CD4-positive, alpha-beta T cell treated with Interleukin-10 for 1 hour (primary cell): ENCODE measurements around the gene COL2A1.
A peak's percentile ranks its signal among the peaks of the same experiment; 100 is the strongest.

ENCODE experiments used
- DNase-seq: peaks from one replicate; pipeline ENCODE4 v3.0.0-alpha.2; 2020

Gene COL2A1

DNA sequence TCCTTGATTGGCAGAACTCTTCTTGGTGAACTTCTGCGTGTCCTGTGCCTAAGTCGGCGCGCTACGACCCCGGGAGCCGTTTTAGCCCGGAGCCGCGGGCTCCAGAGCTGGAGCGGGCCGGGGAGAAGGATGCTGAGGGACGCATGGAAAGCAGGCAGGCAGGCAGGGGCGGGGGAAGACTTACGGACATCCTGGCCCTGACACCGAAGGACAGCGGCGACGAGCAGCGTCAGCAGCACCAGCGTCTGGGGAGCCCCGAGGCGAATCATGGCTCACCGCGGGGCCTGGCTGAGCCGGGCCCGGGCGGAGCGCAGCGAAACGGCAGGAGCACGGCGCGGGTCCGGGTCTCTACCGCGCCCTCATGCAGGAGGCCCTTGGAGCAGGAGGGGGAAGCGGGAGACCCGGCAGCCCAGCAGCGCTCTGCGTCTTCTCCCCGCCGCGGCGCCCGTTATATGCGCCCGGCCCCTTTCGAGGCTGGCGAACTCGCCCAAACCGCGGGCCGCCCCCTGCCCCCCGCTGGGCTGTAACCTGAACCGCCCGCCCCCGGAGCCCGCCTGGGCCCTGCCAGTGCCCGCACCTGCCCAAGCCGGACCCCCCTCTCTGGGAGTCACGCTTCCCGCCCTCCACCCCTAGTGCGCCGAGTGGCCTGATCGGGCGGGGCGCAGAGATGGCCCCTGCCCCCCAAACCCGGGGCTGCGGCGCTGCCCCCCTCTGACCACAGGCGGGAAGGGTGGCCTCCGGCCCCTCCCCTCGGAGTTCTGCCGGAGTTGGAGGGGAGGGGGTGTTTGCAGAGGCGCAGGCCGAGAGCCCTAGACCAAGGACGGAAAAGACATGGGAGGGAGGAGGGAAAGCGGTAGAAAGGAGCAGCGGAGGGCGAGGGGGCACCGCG lies at the start of gene COL2A1:
TSS of gene COL2A1 (minus strand) at position 424 of the 889 bp plus-strand sequence. CDS start at position 269, 155 bp downstream.
- peak; percentile 15 for DNase-seq

DNA sequence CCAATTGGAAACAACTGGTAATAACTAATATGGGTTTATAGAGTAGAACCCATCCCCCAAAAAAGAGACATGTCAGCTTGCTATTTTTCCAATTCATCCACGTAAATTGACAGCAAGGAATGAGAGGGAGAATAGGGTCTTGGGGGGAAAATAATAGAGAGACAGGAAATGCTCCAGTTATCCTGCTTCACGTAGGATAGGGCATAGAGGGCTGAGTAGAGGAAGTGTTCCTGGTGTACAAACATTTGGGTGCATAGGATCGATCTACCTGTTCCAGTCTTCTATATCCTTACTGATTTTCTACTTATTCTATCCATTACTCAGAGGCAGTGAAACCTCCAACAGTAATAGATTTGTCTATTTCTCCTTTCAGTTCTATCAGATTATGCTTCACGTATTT lies 49.6 kb upstream of the COL2A1 start:
- DNase-seq: no peak

DNA sequence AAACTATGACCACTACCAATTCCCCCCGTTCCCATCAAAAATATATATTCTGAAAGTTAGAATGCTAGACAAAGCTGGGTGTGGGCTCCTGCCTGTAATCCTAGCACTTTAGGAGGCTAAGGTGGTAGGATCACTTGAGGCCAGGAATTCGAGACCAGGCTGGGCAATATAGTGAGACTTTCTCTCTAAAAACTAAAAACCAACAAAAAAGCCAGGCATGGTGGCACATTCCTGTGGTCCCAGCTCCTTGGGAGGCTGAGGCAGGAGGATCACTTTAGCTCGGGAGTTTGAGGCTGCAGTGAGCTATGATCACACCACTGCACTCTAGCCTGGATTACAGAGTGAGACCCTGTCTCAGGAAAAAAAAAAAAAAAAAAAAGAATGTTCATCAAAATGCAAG lies 48.8 kb upstream of the COL2A1 start:
- DNase-seq: no peak

DNA sequence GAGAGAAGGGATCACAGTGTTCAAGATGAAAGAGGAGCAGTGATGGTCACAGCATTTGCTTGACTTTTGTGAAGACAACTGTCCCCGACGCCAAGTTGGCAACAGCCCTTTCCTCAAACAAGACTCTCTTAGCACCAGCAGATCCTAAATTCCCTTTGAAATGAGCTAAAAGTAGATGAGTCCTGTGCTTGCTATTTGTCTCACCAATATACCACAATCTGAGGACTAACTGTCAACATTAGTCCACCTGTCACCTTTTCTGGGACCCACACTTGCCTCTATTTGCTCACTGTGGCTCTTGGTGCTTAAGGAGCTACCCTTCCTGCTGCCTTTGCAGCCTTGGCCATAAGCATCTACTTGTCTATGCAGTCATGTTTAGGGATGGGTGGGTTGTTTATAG lies 47.4 kb upstream of the COL2A1 start:
- no peak for DNase-seq

- DNase-seq: no peak
Observed at GRCh38 chr12:48050174-48050573, 45.9 kb upstream of the COL2A1 start.

GRCh38 chr12:48045965-48046518 lies 41.8 kb upstream of the COL2A1 start:
- no peak for DNase-seq

DNA sequence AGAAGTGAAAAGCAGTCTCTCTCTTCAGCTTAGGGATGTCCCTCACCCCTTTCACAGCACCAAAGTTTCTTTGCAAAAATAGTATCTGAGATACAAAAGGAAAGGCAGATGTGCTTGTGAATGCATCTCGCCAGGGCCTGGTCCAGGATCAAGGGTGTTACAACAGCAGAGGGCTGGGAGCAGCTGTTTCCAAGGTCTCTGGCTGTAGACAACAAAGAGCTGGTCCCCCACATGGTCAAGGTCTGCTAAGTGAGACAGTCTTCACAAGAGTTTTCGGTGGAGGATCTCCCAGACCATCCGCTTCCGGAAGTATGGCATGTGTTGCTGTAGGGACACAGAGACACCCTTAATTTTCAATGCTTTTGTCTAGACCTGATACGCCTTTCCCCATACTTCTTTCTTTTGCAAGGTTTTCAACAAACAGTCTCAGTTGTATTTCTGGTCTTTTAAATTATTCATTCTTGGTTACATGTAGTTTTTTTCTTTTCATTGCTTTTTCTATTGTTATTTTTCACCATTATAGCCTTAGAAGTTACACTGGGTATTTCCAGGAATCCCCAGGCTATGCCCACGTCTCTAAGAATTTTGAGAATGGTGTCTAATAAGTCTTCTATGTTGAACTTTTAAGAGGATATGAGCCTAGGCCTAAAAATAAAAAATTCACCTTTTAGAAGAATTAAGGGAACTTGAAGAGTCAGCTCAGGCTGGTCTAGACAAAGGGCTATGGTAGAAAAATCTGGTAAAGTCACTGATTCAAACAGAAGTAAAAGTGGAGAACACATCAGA lies 41.0 kb upstream of the COL2A1 start:
- no peak for DNase-seq

DNA sequence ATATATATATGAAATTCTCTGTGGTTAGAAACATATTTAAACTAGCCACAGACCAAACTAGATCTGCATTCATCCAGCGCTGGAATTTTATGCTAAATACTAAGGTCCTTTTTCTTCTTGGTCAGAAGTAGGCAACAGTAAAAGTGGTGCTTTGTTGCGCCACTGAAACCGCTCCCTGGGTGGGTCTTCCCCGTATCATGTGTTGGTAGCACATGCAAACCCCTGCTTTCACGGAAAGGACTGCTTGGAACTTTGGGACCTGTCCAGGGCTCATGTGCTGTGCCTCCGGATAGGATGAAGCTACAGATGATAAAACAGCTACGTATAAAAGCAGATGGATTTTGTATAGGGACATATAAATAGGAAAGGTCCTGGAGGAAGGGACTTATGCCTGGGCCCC lies 40.1 kb upstream of the COL2A1 start:
- DNase-seq: no peak

- no peak for DNase-seq
Observed at GRCh38 chr12:48043771-48044170, 39.5 kb upstream of the COL2A1 start.

GRCh38 chr12:48041591-48042423 lies 37.5 kb upstream of the COL2A1 start:
- no peak for DNase-seq

DNA sequence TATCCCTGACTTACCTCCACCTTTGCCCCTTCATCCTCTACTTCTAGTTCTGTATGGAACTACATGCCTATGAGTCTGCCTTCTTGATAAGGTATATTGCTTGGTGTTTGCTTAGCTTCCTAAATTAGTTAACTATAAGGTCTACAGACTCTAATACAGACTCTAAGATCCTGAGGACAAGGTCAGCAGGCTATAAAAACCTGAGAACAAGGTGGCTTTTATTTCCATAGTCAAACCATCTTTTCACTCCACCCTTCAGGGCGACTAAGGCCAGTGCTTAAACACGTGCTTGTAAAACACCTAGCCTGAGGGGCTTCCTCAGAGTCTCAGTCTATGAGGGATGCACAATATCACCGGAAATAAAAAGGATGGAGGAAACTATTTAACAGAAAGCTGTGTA lies 36.1 kb upstream of the COL2A1 start:
- DNase-seq: no peak

DNA sequence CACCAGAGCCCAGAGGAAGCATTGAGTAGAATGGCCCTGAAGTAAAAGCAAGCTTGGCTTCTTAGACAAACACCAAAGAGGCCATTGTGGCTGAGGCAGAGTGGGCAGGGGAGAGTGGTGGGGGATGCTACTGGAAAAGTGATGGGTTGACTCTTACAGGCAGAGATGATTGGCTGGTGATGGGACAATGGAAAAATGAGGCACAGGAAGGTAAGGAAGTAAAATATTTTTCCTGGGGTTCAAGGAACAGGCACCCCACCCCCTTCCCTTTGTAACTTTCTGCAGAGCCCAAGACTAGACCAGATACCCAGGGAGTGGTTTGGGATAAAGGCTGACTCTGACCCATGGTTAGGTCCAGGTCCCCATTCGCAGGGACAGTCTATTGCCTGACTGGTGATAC lies 34.9 kb upstream of the COL2A1 start:
- DNase-seq: no peak

GRCh38 chr12:48038085-48038484 lies 33.8 kb upstream of the COL2A1 start:
- no peak for DNase-seq

- no peak for DNase-seq
Observed at GRCh38 chr12:48037267-48037915, 33.1 kb upstream of the COL2A1 start.

GRCh38 chr12:48036818-48037217 lies 32.5 kb upstream of the COL2A1 start:
- DNase-seq: no peak

DNA sequence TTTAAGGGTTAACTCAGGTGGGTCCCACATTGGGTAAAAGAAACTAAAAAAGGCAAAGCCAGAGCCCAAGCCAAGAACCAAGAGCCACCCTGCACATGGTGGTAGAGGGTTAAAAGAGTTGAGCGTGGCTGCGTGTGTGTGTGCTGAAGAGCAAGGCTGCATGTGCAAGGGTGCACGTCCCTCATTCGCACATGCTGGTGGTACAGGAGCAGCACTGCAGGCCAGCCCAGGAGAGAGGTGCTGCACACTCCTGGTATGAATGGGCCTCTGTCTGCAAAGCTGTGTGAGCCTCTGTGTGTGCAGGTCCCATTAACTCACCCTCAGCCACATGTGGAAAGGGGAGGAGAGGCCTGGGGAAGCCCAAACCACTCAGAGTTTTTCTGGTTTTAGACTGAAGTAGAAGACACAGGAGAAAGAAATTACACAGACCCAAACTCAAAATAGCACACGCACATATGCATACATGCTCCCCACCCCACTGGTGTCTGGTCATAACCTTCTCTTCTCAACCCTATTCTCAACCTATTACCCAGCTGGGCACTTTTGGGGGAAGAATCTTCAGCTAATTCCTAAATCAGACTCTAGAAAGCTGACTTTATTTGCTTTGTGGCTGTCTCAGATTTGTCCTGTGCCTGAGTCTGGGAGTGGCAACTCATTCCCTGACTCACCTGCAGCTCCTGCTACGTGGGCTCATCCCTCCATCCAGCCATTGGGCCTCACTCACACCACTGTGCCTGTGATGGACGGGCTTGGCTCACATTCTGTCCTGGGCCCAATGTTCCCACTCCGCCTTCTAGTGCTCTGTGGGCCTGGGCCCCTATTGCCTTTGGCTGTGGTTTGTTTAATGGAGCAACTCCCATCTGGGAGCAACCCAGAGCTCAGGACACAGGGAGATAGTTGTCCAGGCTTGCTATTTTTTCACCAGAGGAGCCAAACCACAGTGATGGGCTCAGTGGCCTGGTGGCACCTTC lies 30.8 kb upstream of the COL2A1 start:
- no peak for DNase-seq

DNA sequence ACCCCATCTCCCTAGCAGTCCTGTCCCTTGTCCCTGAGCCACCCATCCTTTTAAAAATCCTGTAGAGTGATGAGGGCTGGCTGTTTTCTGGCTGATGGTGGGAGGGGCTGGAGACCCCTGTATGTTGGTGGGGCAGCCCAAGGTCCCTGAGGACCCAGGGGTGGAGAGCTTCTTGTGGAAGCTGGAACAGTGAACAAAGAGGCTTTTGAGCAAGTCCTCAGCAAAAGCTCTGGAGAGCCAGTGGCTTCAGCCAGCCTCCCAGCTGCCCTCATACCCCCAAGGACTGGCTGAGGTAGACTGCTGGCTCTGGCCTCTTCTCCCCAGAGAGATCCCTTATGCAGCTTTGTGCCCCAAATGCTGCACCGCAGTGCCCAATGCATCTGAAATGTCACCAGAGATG lies 29.2 kb upstream of the COL2A1 start:
- DNase-seq: no peak

DNA sequence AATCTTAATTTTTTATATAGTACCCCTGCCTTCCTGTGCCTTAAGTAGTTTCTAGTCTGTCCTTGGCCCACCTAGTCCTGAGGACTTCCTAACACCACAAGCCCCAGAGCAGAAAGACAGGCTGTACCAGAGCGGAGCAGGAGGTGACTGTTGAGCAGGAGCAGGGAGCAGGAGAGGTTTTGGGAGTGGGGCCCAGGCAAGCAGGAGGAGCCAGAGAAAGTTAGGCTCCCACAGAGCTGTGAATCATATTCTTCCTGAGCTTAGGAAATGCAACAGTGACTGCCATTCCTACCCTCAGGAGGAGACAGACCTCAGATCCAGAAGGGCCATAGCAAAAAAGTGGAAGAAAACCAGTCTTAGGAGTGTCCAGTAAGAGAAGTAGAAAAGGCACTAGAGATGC lies 28.3 kb upstream of the COL2A1 start:
- DNase-seq: no peak

DNA sequence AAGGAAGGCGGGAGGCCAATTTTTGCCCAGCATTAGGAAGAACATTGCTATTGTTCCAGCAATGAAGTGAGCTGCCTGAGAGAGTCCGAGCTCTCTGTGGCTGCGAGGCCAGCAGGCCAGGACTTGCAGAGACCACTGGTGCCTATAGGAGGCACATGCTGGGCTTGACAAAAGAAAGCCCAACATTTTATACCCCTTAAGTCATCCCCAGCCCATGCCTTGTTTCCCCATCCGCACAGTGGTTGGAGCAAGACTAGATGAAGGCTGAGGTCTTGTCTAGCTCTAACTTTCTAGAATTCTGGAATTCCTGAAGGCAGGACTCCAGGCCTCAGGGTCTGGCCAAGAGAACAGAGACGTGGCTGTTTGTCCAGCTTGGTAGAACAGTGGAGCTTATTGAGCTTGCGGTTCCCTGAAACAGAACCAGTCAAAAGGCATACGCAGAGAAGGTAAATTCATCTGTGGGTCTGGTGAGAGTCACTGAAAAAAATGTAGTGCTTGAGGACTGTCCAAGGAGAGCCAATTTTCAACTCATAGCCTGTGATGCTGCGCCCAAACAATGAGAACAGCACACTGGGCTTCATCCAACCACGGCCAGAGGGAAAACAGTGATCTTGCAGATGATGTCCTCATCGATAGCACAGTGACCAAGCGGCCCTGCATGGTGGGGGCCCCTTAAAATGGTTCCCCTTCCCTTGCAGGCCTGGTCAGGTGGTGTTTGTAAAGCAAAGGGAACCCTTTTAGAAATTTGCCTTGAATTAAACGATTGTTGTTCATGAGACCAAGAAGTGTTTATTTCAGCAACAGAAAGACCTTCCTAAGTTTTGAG lies 27.1 kb upstream of the COL2A1 start:
- DNase-seq: no peak

DNA sequence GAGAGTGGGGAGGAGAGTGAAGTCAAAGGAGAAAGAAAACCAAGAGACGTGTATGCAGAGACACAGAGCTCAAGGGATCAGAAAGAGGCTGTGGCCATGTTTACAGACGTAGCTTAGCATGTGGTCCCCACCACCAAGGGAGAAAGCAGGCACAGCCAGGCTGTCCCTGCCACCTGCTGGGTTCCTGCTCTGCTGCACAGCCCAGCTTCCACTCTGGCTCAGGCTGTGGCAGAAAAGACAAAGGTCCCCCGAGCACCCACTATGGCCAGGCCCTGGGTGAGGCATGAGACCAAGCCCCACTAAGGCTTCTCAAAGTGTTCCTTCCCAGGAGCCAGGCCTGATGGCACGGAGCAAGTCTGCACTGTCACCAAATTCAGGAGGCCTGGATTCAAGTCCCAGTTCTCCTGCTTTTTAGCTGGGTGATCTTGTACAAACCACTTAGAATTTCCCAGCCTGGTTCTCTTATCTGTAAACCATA lies 25.9 kb upstream of the COL2A1 start:
- DNase-seq: no peak
